HPDE6-E6E7 (cell line): ENCODE results near the gene RAB17.
"Not testable (repeated sequence)": the region's sequence is repeated elsewhere in the genome, so short reads cannot be mapped to it uniquely, and the experiment has no call there.

Experiments
- DNase-seq: peaks from one replicate; pipeline ENCODE4 v3.0.0; 2011; ENCODE audit warnings: missing footprints; ENCODE audit errors: extremely low spot score

RAB17 gene

DNA sequence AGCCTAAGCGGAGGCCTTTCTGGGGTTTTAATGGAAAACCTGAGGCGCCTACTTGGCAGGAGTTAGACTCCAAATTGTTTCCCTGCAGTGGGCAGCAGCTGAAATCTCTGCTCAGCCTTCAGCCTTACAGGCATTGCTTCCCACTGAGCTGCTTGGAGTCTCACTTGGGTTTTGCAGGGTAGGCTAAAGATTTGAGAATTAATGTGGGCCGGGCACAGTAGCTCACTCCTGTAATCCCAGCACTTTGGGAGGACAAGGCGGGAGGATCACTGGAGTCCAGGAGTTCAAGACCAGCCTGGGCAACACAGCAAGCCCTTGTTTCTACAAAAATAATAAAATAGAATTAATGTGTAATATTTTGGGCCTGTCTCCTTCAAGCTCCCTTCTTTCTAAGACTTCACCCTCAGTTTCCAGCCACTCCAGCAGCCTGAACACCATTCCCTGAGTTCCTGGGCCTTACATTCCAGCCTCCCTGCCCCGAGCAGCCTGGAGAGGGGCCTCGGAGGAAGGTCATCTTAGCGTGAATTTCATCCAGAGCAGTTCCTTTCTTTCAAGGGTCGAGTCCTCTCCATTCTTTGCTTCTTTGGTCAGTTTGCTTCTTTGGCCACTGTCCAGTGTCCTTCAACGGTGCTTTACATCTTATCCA is 9.1 kb upstream of the RAB17 start:
- DNase-seq, result no peak

DNA sequence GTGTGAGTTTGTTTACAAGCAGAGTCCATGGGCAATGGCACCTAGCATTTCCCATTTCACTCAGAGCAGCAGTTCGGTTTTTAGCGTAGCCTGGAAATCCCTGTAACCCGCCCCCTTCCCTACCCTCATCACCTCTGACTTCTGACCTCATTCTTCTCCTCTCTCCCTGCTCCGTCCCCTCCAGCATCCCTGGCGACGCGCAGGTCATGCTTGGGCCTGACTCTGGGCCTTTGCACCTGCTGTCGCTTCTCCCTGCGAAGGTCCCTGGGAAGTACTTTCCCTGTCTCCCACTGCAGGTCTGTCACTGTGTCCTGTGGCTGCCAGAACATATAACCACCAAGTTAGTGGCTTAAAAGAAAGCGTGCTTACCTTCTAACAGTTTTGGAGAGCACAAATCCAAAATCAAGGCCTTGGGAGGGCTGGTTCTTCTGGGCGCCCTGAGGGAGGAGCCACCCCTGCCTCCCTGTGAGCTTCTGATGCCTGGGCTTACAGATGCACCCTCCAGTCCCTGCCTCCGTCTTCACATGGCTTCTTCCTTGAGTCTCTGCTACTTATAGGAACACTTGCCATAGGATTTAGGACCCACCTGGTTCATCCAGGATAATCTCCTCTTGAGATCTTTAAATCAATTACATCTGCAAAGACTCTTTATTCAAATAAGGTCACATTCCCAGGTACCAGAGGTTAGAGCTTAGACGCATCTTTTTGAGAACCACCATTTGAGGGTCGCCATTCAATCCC is 8.1 kb upstream of the RAB17 start:
- DNase-seq, result no peak

DNA sequence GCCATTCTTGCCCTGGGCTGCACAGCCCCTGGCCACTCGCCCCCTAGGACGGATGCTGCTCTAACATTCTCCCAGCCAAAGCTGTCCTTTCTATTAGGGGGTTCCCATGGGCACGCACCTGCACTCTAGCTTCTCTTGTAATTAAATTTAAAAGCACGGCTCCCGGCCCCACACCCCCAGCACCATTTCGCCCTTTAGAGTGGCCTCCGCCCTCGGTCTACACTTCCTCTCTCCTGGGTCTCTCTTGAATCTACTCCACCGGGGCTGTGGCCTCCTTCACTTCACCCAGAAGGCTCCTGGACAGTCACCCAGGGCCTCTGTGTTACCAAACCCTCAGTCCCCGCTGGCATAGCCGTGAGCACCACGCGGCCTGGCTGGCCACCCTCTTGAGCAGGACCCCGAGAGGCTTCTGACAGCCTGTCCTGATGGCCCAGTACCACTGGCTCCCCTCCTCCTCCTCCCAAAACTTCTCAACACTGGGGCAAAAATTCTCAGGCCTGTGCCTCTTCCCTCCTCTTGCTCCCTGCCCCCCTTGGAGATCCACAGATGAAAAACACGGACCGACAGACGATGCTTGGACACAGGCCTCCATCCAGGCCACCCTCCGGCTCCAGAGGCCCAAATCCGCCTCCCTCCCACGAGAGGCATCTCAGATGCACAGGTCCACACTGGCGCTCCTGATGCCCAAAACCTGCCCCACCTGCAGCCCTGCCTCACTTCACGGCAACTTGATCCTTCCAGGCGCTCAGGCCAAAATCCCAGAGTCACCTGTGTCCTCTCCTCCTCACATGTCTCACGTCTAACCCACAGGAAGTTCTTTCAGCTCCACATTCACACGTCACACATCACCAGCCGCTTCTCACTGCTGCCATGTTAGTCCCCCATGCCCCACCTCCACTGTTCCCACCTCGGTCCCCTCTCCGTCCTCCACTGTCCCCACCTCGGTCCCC is 6.9 kb upstream of the RAB17 start:
- no peak for DNase-seq

DNA sequence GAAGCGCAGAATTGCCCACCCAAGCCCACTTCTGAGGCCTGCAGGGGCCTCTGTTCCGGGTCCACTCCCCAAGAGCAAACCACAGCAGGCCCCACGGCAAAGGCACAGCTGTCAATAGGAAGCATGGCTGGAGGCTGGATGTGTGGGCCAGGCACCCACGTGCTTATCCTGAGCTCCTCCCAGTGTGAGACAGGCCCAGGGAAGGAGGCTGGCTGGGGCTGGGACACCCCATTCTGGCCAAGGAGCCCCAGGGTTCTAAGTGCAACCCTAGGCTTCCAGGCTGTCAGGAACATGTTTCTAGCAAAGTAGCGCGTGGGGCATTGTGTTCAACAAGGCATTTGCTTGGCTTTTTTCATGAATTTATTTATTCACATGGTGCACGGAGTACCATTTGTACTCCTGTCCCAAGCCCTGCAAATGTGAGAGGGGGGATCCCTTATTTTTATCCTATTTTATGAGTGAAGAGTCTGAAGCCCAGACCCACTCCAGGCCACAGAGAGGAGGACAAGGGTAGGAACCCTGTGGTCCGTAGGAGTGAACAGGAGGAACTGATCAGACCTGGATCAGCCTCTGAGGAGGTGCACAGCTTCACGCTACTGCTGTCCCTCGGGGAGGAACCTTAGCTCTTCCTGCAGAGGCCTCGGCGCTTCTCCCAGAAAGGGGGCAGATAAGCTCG is 6.1 kb upstream of the RAB17 start:
- DNase-seq, result no peak

DNA sequence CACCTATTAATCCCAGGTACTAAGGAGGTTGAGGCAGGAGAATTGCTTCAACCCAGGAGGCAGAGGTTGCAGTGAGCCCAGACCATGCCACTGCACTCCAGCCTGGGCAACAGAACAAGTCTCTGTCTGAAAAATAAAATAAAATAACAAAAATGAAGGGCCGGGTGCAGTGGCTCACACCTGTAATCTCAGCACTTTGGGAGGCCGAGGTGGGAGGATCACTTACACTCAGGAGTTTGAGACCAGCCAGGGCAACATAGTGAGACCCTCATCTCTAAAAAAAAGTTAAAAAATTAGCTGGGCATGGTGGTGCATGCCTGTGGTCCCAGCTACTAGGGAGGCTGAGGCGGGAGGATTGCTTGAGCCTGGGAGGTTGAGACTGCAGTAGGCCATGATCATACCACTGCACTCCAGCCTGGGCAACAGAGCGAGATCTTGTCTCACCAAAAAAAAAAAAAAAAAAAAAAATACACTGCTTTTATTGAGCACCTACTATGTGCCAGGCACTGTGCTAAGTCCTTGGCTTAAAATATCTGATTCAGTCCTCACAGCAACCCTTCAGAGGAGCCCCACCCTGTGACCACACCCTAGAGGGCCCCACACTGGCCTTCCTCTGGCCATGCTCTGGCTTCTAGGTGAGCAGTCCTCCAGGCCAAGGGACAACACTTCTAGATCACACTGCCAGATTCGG is 5.4 kb upstream of the RAB17 start:
- DNase-seq, result not testable (repeated sequence)

DNA sequence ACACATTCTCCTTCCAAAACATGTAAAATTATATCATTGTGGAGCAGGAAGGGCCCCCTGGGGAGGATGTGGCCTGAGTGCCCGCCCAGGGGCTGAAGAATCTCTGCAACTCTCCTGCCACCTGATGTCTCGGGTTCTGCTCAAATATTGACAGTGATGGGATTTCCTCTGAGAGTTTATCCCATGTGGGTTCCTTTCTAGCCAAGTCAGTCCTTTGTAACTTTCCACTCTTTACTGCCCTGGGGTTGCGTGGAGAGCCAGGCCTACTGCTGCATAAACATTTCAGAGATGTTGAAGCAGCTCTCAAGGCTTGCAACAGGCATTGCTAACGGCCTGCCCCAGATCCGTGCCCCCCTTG is 4.0 kb upstream of the RAB17 start:
- DNase-seq, result no peak

DNA sequence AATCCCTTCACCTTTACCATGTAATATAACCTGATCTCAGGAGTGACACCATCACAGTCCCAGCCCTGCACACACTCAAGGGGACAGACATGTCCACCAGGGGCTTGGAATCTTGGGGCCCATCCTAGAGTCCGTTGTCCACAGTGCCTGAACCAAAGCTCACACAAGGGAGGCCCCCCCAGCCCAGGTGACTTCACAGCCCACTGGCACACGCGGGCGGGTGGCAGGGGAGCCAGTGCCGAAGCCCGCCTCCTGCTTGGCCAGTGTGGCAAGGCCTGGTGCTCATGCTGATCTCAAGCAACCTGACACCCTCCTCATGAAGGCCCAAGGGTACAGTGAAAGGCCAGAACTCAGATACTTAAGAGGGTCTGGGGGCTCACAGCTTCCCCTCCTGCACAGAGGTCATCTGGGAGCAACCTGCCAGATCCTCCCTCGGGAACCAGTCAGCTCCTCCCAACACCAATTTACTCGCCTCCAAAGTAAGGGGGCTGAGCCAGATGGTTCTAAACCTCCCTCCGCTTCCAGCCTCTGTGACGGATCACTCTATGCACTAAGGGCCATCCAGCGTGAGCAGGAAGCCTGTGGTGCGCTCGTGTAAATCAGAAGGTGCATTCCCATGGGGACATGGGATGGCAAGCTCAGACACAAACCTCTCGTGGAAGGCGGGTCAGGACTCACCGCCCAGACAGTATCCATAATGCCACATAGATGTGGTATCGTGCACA is 3.2 kb upstream of the RAB17 start:
- DNase-seq, result no peak

DNA sequence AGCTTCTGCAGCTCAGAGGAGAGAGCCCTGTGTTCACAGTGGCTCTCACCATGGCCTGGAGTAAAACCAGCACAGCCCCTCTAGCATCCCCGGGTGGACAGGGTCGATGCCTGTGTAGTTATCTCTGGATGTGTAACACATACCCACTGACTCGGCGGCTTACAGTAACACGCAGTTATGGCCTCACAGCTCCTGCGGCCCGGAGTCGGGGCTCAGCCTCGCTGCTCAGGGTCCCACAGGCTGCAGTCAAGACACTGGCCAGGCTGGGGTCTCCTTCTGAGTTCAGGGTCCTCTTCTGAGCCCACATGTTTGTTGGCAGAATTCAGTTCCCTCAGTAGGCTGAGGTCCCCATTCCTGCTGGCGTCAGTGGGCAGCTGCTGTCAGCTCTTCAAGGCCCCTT is 2.5 kb upstream of the RAB17 start:
- no peak for DNase-seq

DNA sequence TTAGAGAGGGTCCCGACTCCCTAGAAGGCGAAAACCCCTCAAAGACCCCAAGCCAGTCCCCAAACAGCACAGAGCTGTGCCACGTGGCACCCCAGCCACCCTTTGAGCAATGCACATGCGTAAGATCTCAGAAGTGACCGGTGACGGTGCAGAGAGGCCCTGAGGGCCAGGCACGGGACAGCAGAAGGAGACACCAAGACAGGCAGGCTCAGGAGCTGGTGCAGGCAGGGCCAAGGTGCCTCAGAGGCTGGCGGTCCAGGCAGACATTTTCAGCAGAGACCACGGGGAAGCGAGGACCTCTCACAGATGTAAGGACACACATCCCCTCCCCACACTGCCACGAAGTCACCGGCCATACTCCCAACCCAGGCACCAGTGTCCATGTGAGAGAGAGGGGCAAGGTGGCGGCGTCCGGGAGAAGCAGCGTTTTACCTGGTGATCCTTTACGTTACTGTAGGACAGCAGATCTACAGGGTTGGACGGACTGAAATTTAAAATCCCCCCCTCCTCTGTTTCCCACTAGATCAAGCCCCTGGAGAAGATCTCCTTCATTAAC is 2.0 kb upstream of the RAB17 start:
- DNase-seq, result no peak

DNA sequence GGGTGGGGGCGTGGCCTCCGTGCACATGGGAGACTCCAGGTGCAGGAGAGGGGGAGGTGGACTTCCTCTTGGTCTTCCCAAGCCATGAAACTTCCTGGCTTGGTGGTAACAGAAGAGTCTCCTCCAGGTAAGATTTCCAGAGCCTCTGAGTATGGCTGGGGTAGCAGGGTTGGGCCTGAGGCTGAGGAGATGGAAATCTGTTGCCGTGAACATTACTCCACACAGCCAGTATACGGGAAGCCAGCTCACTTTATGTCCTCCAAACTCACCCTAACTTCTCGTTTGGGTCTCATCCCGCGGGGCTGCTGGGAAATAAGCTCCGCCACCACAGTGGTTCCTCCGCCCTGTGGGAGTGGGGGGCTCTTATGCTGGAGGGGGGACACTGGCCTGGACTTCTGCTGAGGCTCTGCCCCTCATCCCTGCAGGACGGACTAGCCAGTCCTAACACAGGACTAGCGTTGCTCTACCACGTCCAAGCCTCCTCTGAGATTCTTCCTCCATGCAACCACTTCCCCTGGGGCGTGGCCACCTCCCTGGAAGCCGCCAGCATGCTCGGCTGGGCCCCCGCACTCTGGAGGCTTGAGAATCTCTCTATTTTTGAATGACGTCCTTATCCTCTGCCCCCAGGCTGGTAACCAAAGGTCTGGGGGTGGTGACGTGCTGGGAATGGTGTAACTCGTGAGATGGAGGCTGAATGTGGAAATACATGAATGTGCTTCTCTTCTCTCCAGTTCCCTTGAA is 777 bp upstream of the RAB17 start:
- DNase-seq, result no peak

DNA sequence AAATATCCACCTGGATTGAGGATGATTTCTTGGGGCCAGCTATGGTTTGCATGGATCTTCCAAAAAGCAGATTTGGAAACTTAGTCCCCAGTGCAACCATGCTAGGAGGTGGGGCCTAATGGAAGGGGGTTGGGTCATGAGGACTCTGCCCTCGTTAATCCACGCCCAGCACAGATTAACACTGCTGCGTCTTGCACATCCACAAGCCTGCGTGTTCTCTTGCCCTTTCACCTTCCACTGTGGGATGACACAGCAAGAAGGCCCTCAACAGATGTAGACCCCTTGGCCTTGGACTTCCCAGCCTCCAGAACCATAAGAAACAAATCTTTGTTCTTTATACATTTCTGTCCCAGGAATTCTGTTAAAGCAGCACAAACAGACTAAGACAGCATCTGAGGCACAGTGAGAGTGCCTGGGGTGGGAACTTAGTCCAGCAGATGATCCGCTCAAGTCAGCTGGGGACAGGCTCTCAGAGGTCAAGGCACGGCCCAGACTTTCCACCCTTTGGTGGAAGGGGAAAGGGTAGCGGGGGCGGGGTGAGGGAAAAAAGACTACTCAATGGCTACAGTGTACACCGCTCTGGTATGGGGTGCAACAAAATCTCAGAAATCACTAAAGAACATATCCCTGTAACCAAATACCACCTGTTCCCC is 2.4 kb downstream of the RAB17 start:
- no peak for DNase-seq

DNA sequence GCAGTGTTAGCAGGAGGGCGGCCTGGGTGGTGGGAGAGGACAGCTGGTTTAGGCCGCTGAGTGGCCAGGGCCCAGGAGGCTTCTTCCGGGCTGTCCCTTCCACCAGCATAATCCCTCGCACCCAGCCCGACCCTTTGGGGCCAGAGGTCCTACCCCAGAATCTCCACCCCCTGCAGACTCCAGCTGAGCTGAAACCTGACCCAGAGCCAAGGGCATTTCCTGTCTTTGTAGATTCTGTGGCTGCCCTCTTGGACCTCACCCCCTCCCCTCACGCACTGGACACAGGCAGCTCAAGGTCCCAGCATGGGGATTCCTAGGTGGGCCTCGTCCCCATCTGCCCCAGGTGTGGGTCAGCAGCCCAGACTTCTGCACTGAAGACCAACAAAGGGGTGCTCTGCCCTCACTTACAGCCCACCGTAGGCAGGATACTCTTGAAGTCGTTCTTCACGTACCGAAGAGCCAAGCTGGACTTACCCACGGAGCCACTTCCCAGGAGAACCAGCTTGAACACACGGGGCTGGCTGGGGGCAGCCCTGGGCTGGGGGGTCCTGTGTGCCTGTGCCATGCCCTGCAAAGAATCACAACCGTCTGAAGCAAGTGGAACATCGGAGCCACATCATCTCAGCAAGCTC is 4.8 kb downstream of the RAB17 start:
- no peak for DNase-seq

DNA sequence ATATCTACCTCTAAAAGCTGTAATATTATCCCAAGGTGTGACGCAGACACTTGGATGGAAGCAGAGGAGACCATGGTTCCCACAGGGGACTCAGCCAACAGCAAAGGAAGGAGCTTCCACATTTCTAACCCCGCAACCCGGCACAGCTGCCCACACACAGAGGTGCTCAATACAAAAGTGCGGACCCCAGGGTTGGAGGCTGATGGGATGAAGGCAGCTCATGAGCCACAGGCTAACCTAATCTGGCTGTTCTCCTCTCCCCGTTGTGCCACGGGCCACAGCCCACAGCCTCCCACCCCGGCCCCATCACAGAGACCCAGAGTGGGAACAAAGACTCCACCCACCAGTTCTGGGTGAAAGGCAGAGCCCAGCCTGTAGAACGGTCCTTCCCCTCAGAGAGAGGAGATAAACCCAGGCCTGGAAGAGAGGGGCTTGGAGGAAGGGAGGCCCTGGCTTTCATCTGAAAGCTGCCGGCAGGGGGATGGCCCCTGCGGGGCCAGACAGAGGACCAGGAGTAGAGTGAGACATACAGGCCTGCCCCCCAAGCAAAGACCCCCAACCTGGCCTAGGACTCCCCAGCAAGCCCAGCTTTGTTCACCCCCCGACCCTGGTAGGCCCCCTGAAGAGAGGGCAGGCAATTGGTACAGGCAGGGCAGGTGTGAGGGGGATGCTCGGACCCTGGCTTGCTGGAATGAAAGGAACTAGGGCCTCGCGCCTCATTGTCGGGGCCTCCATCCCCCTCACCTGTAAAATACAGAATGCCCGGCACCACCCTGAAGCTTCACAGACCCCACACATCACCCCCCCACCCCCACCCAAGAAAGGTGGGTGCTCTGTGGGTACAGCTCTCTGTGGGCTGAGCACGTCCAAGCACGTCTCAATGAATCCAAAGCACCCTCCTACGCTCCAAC is 6.9 kb downstream of the RAB17 start:
- DNase-seq, result no peak

DNA sequence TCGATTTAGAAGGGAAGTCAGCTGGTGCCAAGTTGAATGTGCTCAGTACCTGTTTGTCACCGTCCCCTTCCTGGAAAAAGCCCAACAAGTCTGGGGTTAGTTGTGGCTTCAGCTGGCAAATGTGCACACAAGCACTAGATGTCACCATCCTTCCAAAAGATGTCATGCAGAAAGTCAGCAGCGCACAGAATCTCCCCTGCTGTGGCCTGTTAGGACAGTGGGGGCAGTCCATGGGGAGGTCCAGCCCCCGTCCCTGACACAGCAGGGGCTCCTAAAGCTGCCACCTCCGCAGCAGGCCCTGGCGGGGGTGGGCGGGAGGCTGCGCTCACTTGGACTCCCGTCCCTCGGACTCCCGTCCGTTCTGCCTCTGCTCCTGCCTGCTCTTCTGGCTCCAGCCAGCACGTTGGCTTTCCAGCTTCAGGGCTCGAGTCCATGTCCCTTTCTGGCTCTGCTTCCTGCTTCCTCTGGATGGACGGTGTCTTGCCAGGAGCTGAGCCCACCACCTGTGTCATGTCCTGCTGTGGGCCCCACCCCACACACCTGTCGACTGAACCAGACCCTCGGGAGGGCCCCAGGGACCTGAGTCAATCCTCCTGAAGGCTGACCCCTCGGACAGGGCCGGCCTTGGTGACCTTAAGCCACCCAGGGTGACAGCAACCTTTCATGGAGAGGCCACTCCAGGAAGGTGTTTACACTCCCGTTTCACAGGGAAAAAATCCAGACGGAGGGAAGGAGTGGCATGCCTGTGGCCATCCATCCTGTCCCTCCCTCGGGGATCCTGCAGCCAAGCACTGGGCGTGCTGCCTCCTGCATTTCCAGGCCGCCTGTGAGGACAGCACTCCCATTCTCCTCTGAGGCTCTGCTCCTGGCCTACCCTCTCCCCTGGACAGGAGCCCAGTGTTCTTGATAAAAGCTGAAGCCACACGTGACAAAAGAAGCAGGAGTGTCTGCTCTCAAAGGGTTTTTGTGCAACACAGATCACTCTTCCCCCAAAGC is 8.5 kb downstream of the RAB17 start:
- no peak for DNase-seq

DNA sequence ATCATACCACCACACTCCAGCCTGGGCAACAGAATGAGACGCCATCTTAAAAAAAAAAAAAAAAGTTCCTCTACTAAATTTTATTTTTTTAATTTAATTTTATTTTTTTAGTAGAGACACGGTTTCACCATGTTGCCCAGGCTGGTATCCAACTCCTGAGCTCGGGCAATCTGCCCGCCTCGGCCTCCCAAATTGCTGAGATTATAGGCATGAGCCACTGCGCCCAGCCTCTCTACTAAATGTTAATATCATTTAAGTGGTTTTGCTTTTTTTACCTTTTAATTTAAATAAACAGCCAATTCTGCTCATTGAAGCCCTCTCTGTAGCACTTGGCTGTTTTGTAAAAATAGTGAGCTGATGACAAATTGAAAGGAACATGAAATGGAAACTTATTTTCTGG is 9.2 kb downstream of the RAB17 start:
- no peak for DNase-seq
